OCI-LY3 (cell line): ENCODE data around the gene PSAPL1.

Experiments
- H2AFZ ChIP-seq: fragments of 200-600, 300-600 bp; shearing (Covaris generic); 2 replicates; pipeline ENCODE4 v1.6.0; 2014; ENCODE audit warnings: antibody characterized with exemption, low read depth, low read length
- H3K27ac ChIP-seq: fragments of 200-600, 300-600 bp; sonication (generic); 2 replicates; pipeline ENCODE4 v1.5.1; 2014; ENCODE audit warnings: mild to moderate bottlenecking, low read length, moderate library complexity, mixed read lengths
- H3K27me3 ChIP-seq: fragments of 200-600, 300-600 bp; sonication (generic); 2 replicates; pipeline ENCODE4 v1.6.1; 2014; ENCODE audit warnings: low read depth, low read length, mixed read lengths
- H3K36me3 ChIP-seq: fragments of 200-600, 300-600 bp; sonication (generic); replicated peaks from 2 replicates; pipeline ENCODE3; 2014; ENCODE audit warnings: low read depth, low read length, mixed read lengths
- H3K4me1 ChIP-seq: fragments of 300-600, 200-600 bp; sonication (generic); 2 replicates; pipeline ENCODE4 v1.6.1; 2014; ENCODE audit warnings: low read length, mixed read lengths
- H3K4me2 ChIP-seq: fragments of 200-600, 300-600 bp; sonication (generic); 2 replicates; pipeline ENCODE4 v1.6.1; 2014; ENCODE audit warnings: low read length, mixed read lengths
- H3K4me3 ChIP-seq: fragments of 300-600, 200-600 bp; sonication (generic); 2 replicates; pipeline ENCODE4 v1.5.1; 2014; ENCODE audit warnings: antibody characterized with exemption, mild to moderate bottlenecking, low read length, moderate library complexity
- H3K79me2 ChIP-seq: fragments of 300-600, 200-600 bp; shearing (Covaris generic); 2 replicates; pipeline ENCODE4 v1.6.1; 2014; ENCODE audit warnings: mild to moderate bottlenecking, low read length, mixed read lengths
- H3K9ac ChIP-seq: fragments of 300-600, 200-600 bp; shearing (Covaris generic); 2 replicates; pipeline ENCODE4 v1.6.0; 2014; ENCODE audit warnings: mild to moderate bottlenecking, low read length, moderate library complexity
- H3K9me3 ChIP-seq: fragments of 200-600, 300-600 bp; shearing (Covaris generic); 2 replicates; pipeline ENCODE4 v1.6.1; 2014; ENCODE audit warnings: low read length, mixed read lengths; ENCODE audit not compliant: insufficient read depth
- H4K20me1 ChIP-seq: fragments of 200-600, 300-600 bp; sonication (generic); 2 replicates; pipeline ENCODE4 v1.6.1; 2016; ENCODE audit warnings: low read length, mixed read lengths; ENCODE audit not compliant: insufficient read depth
- CTCF ChIP-seq: fragments of 200-600, 300-600 bp; sonication (generic); IDR thresholded peaks from 2 replicates; pipeline ENCODE4 v1.5.1; 2014; ENCODE audit warnings: antibody characterized with exemption, low read length, low read depth
- EZH2phosphoT487 ChIP-seq: fragments of 200-600 bp; shearing (Covaris generic); IDR thresholded peaks from 2 replicates; pipeline ENCODE4 v1.6.1; 2018; ENCODE audit warnings: antibody characterized with exemption, mixed run types, low read depth

Gene PSAPL1

DNA sequence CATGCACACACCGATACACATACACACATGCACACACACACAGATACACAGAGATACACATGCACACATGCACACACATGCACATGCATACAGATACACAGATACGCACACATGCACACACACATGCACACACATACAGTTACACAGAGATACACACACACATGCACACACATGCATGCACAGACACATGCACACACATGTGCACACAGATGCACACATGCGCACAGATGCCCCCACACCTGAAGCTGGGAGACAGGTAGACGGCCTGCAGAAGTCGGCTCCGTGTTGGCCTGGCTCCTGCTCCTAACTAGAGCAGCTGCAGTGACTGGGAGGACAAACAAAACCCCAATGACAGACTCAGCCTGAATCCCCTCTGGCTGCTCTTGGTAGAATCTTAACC lies 46.8 kb downstream of the PSAPL1 start:
- Histone ChIP-seq H2AFZ (no peak overlapping the region), H3K36me3 (no peaks in the 10 kb centered on the region), H3K9ac (no peak overlapping the region), H3K27ac (no peak overlapping the region), H4K20me1 (no peaks in the 10 kb centered on the region), H3K4me2 (no peak overlapping the region), H3K9me3 (no peaks in the 10 kb centered on the region), H3K27me3 (no peaks in the 10 kb centered on the region), H3K4me3 (no peak overlapping the region), H3K4me1 (no peaks in the 10 kb centered on the region), H3K79me2 (no peaks in the 10 kb centered on the region)
- no peak for TF ChIP-seq CTCF
- TF ChIP-seq EZH2phosphoT487 = no peak

DNA sequence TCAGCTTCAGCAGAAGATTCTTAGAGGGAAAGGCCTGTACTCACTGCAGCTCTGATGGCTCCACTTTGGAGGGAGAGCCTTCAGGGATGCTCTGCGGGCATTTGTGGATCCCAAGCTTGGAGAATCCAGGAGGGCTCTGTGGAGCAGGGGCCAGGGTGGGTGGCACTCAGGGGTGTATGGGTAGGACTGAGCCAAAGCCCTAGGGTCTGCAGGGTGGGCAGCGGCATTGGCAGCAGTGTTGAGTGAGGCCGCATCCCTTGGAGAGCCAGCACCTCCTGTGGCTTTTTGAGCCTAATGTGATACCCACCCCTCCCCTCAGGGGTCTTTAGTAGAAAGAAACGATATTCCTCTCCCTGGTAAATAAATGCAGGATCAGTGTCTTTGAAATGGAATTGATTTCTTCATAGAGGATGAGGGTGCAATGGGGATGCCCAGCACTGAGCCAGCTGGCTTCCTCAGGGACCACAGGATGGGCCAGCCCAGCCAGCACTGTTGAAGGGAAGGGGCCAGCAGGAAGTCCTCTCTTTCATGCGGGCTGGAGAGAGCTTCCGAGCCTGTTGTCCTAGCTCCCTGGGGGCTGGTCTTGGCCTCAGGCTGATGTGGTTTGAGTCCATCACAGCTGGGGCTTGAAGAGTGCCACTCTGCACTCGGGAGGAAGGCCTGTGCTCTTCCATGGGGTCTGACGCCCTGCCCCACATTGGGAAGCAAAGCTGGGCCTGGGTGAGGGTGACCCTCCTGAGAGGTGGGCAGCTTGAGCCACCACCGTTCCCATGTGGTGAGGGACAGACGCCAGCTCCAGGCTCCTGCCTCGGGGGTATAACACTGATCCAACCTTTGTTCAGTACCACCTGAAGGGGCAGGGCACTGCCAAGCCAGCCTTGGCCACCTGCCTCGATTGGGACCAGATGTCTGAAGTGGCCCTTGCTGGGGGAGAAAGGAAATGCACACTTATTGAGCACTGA lies 49.5 kb downstream of the PSAPL1 start:
- Histone ChIP-seq H3K4me3 (no peak overlapping the region), H3K9ac (no peak overlapping the region), H3K27ac (no peak overlapping the region), H2AFZ (no peak overlapping the region), H3K9me3 (no peaks in the 10 kb centered on the region), H3K27me3 (no peaks in the 10 kb centered on the region), H3K36me3 (no peaks in the 10 kb centered on the region), H3K4me2 (no peak overlapping the region), H3K79me2 (no peaks in the 10 kb centered on the region), H4K20me1 (no peaks in the 10 kb centered on the region), H3K4me1 (no peaks in the 10 kb centered on the region)
- no peak for TF ChIP-seq EZH2phosphoT487
- no peak for TF ChIP-seq CTCF

DNA sequence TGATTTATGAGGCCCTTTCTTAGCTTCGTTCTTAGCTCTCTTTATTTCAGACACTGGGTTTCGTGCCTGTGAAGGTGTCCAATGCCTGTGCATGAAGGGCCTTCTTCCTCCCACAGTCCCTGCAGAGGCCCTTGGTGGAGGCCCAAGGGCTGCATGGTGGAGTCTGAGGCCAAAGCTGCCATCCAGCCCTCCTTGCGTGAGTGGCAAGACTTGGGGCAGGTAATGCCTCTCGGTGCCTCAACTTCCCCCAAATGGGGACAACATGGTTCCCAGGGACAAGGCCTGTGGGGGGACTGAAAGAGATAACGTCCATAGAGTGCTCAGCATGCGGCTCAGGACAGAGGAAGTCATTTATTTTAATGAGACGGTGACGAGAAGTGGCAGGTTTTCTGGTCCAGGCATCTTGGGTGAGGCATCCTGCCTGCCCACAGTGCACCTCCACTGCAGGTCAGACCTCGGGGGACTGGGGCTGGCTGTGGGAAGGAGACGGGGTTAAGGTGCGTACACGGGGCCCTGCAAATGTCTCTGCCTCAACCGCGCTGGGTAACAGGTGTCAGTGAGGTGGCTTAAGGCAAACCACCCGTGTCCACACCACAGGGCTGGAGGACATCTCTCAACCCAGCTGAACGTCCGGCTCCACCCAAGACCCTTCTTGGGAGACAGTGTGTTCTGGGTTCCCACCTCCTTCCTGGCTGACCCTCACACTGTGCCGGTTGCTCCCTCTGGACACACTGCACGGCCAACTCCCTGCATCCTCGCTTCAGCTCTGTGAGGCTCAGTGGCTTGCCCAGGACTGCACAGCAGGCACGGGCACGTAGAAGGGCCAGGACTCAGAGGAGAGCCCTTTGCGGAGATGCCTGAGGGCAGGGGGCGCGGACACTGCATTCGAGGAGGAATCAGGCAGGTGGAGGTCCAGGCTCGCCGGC lies 50.5 kb downstream of the PSAPL1 start:
- Histone ChIP-seq H3K9ac (no peak overlapping the region), H3K79me2 (no peaks in the 10 kb centered on the region), H3K27me3 (no peaks in the 10 kb centered on the region), H2AFZ (no peak overlapping the region), H3K36me3 (no peaks in the 10 kb centered on the region), H3K9me3 (no peaks in the 10 kb centered on the region), H3K4me1 (no peaks in the 10 kb centered on the region), H3K4me3 (no peak overlapping the region), H3K27ac (no peak overlapping the region), H3K4me2 (no peak overlapping the region), H4K20me1 (no peaks in the 10 kb centered on the region)
- TF ChIP-seq EZH2phosphoT487 (no peak), CTCF (no peak)

DNA sequence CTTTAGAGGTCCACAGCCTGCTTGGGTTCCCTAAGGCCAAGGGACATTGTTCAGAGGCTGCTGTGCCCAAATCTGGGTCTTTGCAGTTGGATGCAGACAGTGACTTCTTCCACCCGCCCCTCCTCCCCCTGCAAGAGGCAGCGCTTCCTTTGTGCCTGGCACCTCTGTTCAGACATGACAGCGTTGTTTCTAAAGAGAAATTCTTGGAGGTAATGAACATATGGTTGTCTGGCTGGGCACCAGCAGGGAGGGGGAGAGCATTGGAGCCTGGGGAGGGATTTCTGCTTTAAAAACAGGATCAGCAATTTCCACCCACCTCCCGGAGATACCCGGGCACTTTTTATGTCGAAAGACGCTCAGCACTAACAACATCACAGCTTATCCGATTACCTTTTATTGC lies 51.5 kb downstream of the PSAPL1 start:
- Histone ChIP-seq H3K9me3 (no peaks in the 10 kb centered on the region), H3K36me3 (no peaks in the 10 kb centered on the region), H2AFZ (no peak overlapping the region), H4K20me1 (no peaks in the 10 kb centered on the region), H3K4me3 (no peak overlapping the region), H3K79me2 (no peaks in the 10 kb centered on the region), H3K4me2 (no peak overlapping the region), H3K9ac (no peak overlapping the region), H3K27ac (no peak overlapping the region), H3K27me3 (no peaks in the 10 kb centered on the region), H3K4me1 (no peaks in the 10 kb centered on the region)
- TF ChIP-seq EZH2phosphoT487 (no peak), CTCF (no peak)
